Pancreas (tissue), 10 donors: Measurements from ENCODE around the gene TMEM238L. TPM values are rescaled to one million over a fixed set of nuclear protein-coding genes. Genes with fewer than 3 reads are reported as not detected.
A peak's percentile ranks its signal among the peaks of the same experiment; 100 is the strongest.

Source experiments
- ATAC-seq, 4 donors: fragments of 200-7000 bp; cut with Tn5 transposase; one replicate each; pipeline versions ENCODE4 v1.8.0 to v1.9.1; 2020; ENCODE audit warnings: mild to moderate bottlenecking in 4 of 4, moderate library complexity in 4 of 4
- DNase-seq, 6 donors: peaks; one replicate each; pipeline ENCODE4 v3.0.0-alpha.2; 2020
- FAIRE-seq: peaks from 2 replicates; lab custom pipeline; 2012; peaks lifted over from hg19 to GRCh38; lab: Jason Lieb, UNC
- H3K27ac ChIP-seq, 4 donors: fragments of 200-600 bp; sonication (generic); 1 replicate in 3 of 4; 2 replicates in 1 of 4; pipeline versions ENCODE4 v1.5.0 to v1.8.0; 2020
- H3K27me3 ChIP-seq, 4 donors: fragments of 200-600 bp; one replicate each; pipeline ENCODE4 v1.8.0; 2021
- H3K36me3 ChIP-seq, 3 donors: fragments of 200-600 bp; sonication (generic) in 1 of 3; one replicate each; pipeline versions ENCODE4 v1.5.0 to v1.8.0; 2020 to 2021
- H3K4me1 ChIP-seq, 3 donors: fragments of 200-600 bp; one replicate each; pipeline ENCODE4 v1.8.0; 2021
- H3K4me3 ChIP-seq, 4 donors: fragments of 200-600 bp; sonication (generic) in 2 of 4; one replicate each; pipeline versions ENCODE4 v1.5.0 to v1.8.0; 2020 to 2021
- H3K9me3 ChIP-seq, 4 donors: fragments of 200-600 bp; one replicate each; pipeline ENCODE4 v1.8.0; 2021
- WGBS, 2 donors: extraction: QIAGEN DNeasy Blood & Tissue Kit; methylation state at CpG; one replicate each; pipeline ENCODE4 v1.1.7; 2013; 5-methylcytosine and 5-hydroxymethylcytosine counted together
- intact Hi-C, 3 donors: fragments of 100-400 bp; cut with DNase I; formaldehyde crosslinking; loops; one replicate each; pipeline versions ENCODE4 v1.11.1 to v1.14.2; 2022
- polyA plus RNA-seq, 2 donors: library from polyadenylated mRNA; stranded (reverse); fragments of 200-250 nt; gene quantifications; one replicate each; pipeline ENCODE4 v1.2.3, GENCODE V29; 2013
- total RNA-seq, 6 donors: library from RNA; stranded (reverse); fragmentation: NEBNext Ultra II Directional in 4 of 6; extraction: Animal tissue kit (Norgen Biotek cat#: 25700) in 4 of 6; gene quantifications; one replicate each; pipeline versions ENCODE4 v1.2.1 to v1.2.4, GENCODE V29; 2021 to 2023
- TF ChIP-seq, protein P1 (sequence below), 4 donors: fragments of 200-600 bp; sonication (generic) in 3 of 4; IDR thresholded peaks; one replicate each; pipeline versions ENCODE4 v1.5.0 to v1.8.0; 2021; ENCODE audit warnings: antibody characterized with exemption in 4 of 4
- donor health status: healthy with polysubstance abuse.
- donor health status: DM: no; HTN: no; CAD: no; lungs with moderate emphysema.
- donor health status: DM: no; HTN: no; CAD: no.
- donor health status: control.
- donor health status: control.
- donor health status: Bipolar disorder and iron deficiency.
- donor health status: DM: yes; HTN: yes; CAD: no.
- donor health status: DM: no; HTN: no; CAD: no.
- donor health status: DM: no; HTN: no; CAD: no.
- donor health status: DM: yes; HTN: yes; CAD: no.

TMEM238L gene
- total and polyA plus RNA-seq, 8 donors, result 0.13 TPM; not detected in 7

DNA sequence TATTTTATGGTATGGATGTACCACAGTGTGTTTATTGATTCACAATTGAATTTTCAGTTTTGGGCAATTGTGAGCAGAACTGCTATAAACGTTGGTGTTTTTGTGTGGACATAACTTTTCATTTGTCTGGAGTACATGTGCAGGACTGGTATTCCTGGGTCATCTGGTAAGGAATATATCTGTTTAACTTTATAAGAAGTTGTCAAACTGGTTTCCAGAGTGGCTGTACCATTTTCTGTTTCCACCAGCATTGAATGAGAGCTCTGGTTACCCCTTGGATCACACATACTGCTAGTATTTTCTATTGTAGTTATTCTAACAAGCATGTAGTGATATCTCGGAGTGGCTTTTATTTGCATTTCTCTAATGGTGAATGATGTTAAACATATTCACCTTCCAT, 24.3 kb downstream of the TMEM238L start:
- Histone ChIP-seq H3K27ac (no peak overlapping the region), H3K4me1 (no peaks in the 10 kb centered on the region), H3K27me3 (no peaks in the 10 kb centered on the region), H3K4me3 (no peak overlapping the region), H3K9me3 (no peaks in the 10 kb centered on the region), H3K36me3 (no peaks in the 10 kb centered on the region)
- TF ChIP-seq, protein P1, sequence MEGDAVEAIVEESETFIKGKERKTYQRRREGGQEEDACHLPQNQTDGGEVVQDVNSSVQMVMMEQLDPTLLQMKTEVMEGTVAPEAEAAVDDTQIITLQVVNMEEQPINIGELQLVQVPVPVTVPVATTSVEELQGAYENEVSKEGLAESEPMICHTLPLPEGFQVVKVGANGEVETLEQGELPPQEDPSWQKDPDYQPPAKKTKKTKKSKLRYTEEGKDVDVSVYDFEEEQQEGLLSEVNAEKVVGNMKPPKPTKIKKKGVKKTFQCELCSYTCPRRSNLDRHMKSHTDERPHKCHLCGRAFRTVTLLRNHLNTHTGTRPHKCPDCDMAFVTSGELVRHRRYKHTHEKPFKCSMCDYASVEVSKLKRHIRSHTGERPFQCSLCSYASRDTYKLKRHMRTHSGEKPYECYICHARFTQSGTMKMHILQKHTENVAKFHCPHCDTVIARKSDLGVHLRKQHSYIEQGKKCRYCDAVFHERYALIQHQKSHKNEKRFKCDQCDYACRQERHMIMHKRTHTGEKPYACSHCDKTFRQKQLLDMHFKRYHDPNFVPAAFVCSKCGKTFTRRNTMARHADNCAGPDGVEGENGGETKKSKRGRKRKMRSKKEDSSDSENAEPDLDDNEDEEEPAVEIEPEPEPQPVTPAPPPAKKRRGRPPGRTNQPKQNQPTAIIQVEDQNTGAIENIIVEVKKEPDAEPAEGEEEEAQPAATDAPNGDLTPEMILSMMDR (IDR thresholded peaks at IDR 0.05), result no peak
- intact Hi-C loops, result no loop called here
- ATAC-seq (no peak), DNase-seq (no peak), FAIRE-seq (no peak)
- WGBS, 2 donors, result 57 to 64% methylated on average over 2 of the region's 2 CpGs

DNA sequence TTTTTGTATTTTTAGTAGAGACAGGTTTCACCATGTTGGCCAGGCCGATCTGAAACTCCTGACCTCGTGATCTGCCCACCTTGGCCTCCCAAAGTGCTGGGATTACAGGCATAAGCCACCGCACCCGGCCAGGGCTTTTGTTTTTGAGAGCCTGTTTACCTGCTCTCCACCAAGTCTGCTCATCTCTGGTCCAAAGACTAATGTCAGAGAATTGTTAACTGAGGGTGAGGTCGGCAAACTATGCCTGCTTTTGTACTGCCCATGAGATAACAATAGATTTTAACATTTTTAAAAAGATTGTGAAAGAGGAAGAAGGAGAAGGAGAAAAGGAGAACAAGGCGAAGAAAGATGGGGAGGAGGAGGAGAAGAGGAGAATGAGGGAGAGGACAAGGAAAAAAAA, 26.0 kb downstream of the TMEM238L start:
- no peak overlapping the region for H3K4me3 ChIP-seq
- H3K36me3 ChIP-seq, result no peaks in the 10 kb centered on the region
- intact Hi-C loops, result no loop called here
- H3K4me1 ChIP-seq, result no peaks in the 10 kb centered on the region
- DNase-seq (no peak), FAIRE-seq (no peak), ATAC-seq (no peak)
- 83 to 88% methylated on average over 6 of the region's 6 CpGs for WGBS, 2 donors
- TF ChIP-seq, protein P1 (IDR thresholded peaks at IDR 0.05), result no peak
- no peaks in the 10 kb centered on the region for H3K27me3 ChIP-seq
- H3K9me3 ChIP-seq, result no peaks in the 10 kb centered on the region
- H3K27ac ChIP-seq, result no peak overlapping the region

DNA sequence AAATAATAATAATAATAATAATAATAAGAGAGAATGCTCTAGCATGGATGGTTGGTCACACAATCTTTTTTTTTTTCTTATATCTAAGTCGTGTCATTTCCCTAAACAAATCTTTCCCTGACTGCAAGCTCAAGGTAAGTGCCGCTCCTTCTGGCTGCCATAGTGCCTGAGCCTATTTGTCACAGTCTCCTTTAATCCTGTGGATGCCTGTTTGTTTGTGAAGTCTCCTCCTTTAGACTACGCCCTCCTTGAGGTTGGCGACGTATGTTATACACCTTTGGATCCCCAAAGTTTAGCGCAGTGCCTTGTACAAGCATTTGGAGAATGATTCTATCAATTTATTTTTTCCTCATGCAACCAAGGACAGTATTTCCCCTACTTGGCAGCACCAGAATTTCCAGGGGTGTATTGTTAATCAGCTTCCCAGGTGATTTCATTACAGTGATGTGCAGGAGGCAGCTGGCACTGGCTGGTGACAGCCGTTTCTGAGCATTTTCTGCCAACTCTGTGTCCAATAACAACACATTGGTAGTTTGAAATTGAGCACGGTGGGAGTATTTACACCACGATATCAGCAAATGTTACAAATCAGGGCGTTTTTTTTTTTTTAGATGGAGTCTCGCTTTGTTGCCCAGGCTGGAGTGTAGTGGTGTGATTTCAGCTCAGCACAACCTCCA, 26.6 kb downstream of the TMEM238L start:
- H3K9me3 ChIP-seq, result no peaks in the 10 kb centered on the region
- H3K27me3 ChIP-seq, result no peaks in the 10 kb centered on the region
- FAIRE-seq, result no peak
- TF ChIP-seq, protein P1 (IDR thresholded peaks at IDR 0.05), result no peak
- H3K36me3 ChIP-seq, result no peaks in the 10 kb centered on the region
- ATAC-seq, result no peak
- H3K4me3 ChIP-seq, result no peak overlapping the region
- no peak overlapping the region for H3K27ac ChIP-seq
- H3K4me1 ChIP-seq, result no peaks in the 10 kb centered on the region
- 79 to 84% methylated on average over 11 of the region's 11 CpGs for WGBS, 2 donors
- DNase-seq, result no peak
- intact Hi-C loops, result no loop called here

GRCh38 chr17:10776381-10776780, 27.5 kb downstream of the TMEM238L start:
- H3K36me3 ChIP-seq, result no peaks in the 10 kb centered on the region
- H3K9me3 ChIP-seq, result no peaks in the 10 kb centered on the region
- no peaks in the 10 kb centered on the region for H3K27me3 ChIP-seq
- no peak overlapping the region for H3K4me3 ChIP-seq
- no peak for DNase-seq
- intact Hi-C loops, result no loop called here
- TF ChIP-seq, protein P1 (IDR thresholded peaks at IDR 0.05), result no peak
- H3K27ac ChIP-seq, result no peak overlapping the region
- no peak for FAIRE-seq
- ATAC-seq, result no peak
- H3K4me1 ChIP-seq, result no peaks in the 10 kb centered on the region
- WGBS, 2 donors, result 20 to 36% methylated on average over 2 of the region's 2 CpGs

GRCh38 chr17:10775740-10776356, 28.1 kb downstream of the TMEM238L start:
- Histone ChIP-seq H3K9me3 (no peaks in the 10 kb centered on the region), H3K36me3 (no peaks in the 10 kb centered on the region), H3K4me3 (no peak overlapping the region), H3K27ac (no peak overlapping the region), H3K27me3 (no peaks in the 10 kb centered on the region), H3K4me1 (no peaks in the 10 kb centered on the region)
- WGBS, 2 donors, result 68% methylated on average over 5 of the region's 5 CpGs
- ATAC-seq (no peak), FAIRE-seq (peak; percentile 81), DNase-seq (no peak)
- intact Hi-C loops, result no loop called here
- TF ChIP-seq, protein P1 (IDR thresholded peaks at IDR 0.05), result no peak
